NCI-H1105 (cell line): ENCODE results near the gene DAB1.

Experiments
- DNase-seq: peaks from one replicate; lab custom pipeline; 2025; lab: John Stamatoyannopoulos, UW

DAB1 gene

DNA sequence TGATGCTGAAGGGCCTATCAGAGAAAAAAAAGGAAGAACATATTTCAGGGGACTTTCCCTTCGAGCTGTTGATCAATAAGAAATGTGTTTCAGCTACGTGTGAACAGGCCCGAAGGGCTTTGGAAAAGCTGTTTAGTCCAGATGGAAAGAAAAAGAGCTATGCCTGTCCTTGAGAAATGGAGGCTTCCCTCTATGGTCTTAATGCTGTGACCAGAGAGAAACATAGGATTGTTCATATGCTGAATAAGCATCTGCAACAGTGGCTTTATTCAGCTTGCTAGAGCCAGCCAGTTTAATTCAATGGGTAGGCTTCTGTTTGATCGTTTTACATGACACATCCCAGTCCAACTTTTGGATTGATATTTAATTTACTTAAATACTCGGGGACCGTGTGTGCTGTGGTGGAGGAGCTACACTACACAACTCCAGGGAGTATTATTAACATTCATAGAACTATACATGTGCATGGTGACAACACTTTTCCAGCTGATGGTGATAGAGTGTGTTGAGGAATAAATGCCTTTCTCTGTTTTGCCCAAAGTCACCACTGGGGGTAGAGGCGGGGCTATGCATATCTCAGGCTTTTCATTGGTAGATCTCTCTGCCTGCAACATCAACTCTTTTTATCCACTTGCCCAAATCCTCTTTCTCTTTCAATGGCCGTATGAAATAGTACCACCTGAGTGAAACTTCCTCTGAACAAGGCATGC lies 351.3 kb downstream of the DAB1 start:
- DNase-seq = no peak

DNA sequence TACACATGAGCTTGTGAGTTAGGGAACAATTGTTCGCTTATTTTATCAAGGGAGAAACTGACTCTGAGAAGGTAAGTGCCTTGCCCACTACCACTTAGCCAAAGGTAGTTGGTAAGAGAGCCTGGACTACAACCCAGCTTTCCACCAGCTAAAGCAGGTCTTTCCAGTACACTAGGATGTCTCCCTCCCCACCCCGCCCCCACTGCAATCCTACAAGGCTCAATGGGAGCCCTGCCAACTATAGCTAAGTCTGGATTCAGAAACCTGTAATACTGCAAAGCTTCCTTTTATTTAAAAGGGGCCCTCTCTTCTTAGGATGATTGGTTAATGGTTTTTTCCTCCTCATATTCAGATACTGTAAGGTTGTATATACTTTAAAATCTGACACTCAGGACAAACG lies 356.0 kb downstream of the DAB1 start:
- DNase-seq = peak; percentile 1

DNA sequence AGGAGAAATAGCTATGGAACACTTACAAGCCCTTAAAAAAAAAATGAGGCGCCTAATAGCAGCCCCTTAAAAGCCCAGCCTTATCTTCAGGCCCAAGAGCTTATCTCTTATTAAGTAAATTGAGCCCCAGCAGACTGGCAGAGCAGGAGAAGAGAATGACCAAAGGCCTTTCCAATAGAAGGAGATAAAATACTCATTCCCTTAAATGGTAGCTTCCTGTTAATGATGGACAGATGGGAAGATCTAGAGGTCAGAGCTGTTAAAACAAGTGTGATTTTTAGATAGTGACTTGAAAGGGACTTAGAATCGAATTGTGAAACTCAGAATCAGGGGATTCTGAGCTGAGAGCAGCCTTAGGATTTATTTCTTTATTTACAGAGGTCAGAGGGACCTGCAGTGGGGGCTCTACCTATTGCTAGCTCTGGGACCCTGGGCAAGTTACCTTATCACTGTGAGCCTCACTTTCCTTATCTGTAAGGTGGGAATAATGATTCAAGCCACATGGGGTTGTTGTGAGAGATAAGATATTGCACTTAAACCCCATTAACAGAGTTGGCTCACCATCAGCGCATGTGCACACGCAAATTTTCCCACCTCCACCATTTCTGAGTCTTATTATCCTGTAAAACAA lies 356.8 kb downstream of the DAB1 start:
- DNase-seq = no peak

DNA sequence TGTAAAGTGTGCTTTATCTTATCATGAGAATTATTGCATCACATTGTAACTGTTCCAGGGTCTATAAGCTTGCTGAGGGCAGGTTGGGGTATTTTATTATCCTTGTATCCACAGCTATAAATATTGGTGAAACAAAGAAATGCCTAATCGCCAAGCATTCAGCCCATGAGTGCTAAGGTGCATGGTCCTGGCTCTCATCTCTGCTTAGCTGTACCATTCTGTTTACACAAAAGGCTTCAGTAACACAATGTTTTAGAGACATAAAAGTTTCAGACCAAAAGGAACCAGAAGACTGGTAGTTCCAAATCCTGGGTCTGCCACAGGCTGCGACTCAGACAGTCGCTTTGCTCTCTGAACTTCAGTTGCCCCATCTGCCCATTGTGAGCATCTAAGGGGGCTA lies 358.4 kb downstream of the DAB1 start:
- no peak for DNase-seq

DNA sequence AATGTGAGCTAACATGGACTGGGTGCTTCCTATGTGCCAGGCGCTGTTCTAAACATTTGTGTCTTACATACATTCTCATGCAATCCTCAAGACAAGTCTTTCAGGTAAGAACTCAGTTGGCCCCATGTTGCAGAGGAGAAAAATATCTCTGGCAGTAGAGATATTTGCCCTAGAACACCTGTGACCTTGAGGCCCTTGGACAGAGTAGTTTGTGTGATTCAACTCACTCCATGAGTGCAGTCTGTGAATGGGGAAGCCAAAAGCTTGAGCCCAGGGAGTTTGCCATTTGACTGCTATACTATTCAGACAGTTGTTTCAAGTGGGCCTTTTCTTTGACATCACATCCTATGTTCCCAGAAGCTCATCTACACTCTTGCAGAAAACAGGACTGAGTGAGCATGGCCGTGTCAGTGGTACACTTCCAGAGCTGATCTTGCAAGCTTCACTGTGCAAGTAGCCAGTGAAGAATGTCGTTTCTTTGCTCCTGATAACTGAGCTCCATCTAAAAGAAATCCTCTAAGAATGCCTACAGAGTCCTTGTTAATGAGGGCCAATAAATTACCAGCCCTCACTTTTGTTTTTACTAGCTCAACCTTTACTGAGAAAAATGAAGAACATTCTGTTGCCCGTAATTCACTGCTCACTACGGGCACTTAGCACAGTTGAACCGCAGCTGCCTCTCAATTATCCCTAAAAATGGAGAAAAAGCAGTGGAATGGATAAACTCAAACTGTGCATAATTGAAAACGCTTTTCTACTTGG lies 359.3 kb downstream of the DAB1 start:
- no peak for DNase-seq

DNA sequence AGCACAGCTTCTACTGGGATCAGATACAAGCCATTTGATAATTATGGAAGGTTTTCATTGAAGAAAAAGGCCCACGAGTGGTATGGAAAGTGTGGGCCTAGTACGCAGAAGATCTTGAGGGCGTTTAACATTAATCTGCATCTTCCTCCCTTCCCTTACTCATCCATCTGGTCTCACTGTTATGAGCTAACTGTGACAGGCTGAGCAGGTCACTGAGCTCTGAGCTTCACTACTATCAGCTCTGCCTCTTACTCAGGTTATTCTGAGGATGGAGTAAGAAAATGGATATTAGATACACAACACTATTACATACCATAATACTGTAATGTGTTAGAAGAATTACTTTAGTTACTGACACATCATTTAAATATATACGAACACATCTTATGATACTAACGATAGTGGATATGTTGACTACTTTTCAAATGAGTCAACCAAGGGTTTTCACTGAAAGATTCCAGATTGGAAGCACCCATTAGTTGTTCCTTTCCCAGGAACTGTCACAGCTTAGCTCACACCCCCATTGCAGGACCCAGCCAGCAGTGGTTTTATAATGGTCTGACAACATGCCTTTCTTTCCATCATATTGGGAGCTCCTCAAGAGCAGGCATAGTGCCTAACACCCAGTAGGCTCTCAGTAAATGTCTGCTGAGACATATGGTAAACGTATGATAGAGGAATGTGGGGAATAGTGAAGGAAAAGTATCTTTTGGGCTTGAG lies 360.3 kb downstream of the DAB1 start:
- DNase-seq = no peak

DNA sequence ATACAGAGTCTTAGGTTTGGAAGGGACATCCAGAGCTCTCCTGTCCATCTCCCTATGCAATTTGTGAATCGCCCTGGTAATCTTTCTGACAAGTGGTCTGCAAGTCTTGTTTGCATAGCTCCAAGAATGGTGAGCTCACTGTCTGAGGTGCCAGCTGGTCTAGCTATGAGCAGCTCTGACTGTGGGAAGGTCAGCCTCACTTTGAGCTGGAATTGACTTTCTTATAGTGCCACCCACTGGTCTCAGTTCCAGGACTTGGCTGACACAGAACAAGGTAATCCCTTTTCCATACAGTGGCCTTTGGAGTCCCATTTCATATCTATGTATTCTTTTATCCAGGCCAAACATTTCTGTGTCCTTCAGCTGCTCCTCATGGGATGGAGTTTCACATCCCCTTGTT lies 362.5 kb downstream of the DAB1 start:
- peak; percentile 2 for DNase-seq

DNA sequence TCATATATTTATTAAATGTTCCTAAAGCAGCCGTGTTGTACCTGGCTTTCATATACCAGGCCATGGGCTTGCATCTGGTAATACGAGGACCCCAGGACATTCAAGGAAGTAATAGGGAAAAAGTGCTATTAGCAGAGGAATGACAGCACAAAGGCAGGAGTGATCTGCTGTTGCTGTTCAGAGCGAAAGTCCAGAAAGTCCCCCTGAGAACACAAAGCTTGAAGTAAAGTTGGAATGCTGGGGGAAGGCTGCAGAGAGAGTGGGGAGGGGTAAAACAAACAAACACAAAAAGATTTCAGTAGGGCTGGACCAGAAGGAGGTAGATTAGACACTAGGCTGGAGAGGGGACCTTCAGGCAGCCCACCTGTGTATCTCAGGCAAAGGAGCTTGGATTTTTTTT lies 363.4 kb downstream of the DAB1 start:
- no peak for DNase-seq

DNA sequence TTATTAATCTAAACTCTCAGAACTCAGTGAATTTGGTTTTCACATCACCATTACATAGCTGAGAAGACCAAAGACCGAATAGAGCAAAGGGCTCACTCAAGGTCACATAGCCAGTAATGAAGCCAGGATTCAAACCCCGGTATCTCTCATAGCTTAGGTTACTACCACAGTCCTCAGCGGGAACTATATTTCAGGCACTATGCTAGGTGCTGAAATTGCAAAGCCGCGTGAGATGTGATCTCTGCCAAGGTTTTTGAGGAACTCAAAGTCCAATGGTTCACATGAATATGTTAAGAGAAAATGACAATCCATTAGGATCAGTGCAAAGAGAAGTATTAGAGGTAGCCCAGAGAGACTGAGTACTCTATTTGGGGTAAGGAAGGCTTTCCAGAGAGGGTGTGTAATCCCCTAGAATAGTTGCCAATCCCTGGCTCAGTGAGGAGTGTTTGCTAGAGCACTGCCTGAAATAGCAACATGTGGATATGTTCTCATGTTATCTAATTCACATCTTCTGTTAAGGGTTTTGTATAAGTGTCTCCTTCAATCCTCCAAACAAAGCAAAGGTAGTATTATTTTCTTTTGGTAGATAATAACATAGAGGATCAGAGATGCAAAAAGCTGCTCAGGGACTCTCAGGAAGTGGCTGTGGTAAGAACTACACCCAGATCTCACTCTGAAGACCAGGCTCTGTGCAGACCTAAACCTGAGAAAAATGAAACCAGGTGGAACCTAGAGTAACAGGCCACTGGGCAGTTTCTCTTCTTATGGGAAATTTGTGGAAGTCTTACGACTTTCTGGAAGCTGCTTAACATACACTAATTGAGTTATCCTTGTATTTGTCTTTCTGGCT lies 365.0 kb downstream of the DAB1 start:
- no peak for DNase-seq

DNA sequence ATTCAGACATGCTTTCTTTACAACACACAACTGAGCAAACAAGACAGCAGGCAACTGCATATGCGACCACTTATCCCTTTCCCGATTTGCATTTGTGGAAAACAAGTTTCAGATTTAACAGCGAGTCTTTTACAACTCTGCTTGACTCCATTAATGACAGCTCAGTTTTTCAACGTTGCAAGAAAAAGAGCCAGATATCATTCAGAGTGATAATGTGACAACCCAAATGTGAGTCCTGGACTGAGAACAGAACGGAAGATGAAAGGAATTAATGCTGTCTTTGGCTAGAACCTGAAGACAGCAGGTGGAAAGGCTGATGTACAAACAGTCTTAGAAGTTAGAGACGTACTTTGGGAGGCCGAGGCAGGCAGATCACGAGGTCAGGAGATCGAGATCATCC lies 375.0 kb downstream of the DAB1 start:
- DNase-seq = no peak

DNA sequence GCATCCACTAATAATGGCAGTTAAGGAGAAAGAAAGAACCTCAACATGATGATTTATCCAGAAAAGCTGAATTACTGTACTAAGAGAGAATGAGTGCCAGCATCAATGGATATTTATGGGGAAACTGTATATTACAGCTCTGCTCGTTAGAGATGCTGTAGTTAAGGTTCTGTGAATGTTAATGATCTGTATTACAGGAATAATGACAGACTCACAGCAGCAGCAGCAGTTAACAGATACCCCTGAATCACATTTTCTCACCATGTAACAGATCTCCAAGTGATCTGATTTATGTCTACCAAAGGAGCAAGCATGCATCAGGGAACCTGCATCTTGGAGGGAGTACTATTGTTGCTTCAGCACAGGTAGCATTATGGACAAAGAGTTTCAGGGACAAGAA lies 377.4 kb downstream of the DAB1 start:
- no peak for DNase-seq

DNA sequence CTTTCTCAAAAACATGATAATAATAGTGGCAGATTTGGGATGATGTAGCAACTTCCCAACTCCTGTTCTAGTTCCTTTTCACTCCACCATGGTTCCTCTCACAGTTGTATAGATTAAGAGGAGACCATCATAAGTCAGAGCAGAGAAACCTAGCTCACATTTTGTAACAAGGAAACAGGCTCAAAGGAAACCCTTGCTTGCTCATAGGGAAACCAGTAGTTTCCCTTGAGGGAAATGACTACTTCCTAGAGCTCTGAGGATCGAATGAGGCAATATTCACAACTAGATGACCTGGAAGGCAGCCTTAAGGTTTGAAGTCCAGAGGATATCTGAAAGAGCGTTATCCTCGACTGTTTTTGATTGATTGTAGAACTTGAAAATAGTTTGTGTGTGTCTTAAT lies 382.0 kb downstream of the DAB1 start:
- DNase-seq = no peak

DNA sequence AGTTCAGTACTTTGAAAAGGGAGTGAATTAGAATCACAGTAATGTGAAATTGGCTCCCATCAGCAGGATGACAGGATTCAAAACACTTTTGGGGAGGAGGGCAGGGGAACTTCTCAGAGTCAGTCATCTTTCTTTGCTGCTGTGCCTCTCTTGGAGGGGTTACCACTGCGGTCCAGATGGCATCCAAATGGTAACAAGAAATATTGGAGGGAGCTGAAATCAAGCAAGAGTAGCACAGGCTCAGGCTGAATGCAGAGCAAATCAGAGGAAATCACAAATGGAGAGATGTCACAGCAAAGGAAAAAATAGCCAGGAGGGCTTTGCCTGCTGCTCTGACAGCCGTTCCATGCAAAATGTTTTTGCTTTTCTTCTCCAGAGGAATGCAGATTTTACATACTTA lies 383.0 kb downstream of the DAB1 start:
- DNase-seq = no peak

DNA sequence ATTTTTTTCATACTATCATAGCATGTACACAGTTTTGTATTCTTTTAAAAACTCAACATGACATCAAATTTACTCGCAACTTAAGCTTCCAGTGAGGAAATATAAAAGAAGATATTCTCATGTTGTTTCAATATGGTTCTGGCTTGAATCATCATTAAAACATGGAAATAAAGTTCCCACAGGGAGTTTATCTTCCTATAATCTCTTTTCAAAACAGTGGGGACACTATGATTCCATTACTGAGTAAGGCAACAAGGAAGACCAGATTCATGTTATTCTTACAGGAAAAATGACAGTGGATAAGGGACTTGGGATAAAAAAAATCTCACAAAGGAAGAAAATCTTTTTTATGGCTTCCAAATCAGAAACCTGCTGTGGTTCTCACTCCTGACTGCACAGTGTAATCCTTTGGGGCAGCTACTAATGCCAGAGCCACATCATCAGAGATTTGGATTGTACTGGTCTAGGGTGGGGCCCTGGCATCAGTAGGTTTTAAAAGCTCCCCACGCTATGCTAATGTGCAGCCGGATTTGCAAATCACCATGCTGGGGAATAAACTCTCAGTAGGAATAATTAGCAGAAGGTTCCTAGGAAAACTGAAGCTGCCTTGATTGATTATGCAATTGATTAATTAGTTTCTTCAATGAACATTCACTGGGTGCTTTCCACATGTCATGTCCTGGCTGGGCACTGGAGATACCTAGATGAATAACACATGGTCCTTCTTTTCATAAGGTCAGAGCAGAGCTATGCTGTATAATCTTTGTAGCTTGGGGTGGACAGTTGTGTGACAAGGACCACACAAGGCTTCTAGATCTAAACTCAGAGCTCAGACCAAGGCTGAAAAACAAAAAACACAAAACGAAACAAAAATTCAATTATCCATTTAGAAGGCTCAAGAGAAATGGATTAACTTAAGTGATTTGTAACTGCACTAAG lies 386.9 kb downstream of the DAB1 start:
- DNase-seq = no peak

DNA sequence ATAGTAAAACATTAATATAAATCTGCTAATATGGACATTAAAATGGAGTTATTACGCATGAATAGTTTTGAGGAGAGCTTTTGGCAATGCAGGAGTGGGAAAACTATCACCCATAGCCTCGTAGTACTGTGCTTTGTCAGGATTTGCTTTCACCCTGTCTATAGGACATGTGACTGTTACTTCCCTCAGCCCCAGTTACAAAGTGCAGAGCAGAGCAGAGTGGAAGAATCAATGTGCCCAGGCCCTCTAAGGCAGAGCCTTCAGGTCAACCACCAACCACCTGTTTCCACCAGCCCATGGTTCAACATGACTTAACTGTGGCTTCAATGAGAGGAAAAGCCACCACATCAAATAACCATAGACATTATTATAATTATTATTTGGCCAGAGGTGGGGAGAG lies 389.1 kb downstream of the DAB1 start:
- DNase-seq = no peak

DNA sequence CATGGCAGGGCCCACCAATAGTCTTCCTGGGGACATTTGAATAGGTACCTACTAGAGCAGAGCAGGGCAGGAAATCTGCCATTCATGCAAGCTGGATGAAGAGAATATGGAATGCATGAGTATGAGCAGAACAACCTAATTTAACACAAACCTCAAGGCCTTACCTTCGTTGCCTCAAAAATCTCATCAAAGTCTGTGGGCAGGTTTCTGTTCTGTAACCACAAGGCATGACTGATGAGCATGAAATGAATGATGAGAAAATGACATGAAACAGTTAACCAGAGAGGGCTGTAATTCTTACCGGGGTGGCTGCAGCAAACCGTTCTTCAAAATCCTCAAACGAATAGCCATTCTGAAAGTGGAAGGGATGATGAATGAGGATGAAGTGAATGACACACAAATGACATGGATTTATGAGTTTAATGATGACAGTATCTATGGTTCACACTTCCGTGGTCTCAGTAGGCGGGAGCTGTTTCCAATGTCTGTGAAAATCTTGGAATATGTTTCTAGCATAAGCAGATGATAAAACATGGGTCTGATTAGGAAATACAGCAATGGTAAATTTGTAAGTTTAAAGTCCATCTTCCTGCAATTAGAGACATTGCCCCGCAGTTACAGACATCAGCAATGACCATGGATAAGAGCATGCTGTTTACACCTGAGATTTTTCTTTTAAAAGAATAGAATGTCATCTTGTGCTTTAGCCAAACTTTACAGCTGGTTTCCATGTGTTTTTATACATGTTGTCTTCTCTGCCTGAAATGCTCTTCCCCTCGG lies 390.4 kb downstream of the DAB1 start:
- DNase-seq = no peak

DNA sequence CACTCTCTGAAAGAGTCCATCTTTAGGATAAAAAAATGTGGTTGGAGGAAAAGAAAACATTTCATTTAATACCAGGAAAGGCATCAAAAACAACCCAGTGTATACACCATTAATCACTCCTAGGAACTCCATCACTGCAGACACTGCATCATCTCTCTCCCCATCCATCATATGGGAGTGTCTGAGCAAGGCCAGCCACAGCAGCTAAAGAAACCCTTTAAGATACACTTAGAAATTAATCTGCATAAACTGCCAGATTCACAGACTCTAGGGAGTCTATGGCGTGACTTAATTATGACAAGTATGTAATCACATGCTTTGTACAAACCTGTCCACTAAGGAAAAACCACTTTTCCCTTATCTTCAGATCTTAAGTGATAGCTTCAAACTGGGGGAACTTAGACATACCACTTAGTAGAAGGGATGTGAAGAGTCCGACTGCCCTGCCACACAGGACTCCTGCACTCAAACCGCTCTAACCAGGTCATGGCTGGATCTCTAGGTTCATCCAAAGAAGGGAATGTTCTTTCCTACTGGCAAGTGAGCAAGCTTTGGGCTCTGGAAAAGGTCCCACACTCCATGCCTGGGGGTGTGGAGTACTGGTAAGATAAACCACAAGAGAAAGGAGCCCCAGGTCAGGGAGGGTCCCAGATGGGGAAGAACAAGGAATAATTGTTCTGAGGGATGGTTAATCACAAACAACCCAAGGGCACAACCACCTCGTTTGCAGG lies 397.1 kb downstream of the DAB1 start:
- DNase-seq = no peak

DNA sequence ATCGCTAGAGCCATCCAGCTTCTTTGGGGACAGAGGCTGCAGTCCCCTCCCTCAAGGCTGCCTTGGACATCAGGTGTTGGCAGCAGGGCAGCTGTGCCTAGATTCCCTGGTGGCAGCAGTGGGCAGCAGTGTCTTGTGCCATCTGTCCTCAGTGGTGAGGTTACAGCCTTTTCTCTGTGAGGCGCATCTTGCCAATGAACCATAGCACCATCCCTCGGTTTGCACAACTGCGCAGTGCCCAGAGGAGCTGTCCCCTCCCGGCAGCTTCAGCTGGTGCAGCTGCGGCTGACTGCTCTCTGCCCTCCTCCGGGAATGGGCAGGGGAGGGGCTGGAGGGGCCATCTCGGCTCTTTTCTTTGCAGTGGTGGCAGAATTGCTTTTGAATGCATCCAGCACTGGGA lies 399.0 kb downstream of the DAB1 start:
- no peak for DNase-seq

DNA sequence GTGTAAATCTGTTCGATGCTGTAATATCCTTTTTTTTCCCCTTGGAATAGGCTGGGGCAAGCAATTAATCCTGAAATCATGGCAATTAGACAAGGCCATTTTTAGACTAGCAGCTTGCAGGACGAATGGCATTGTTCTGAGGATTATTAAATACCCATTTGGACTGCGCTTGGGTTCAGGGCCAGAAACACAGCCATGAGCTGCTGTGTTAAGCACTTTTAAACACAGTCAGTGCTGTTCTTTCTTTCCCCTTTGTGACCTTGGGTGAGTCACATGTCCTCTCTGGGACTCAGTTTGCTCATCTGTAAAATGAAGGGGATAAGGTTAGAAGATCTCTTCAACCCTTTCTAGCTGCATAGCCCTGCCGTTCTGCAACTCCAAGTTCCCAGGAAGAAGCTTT lies 399.4 kb downstream of the DAB1 start:
- DNase-seq = no peak
